GM19240 (cell line): ENCODE data around the gene TENT4A.
A peak's percentile ranks its signal among the peaks of the same experiment; 100 is the strongest.

Experiments used
- DNase-seq: peaks from one replicate; pipeline ENCODE4 v3.0.0; 2011; ENCODE audit warnings: low spot score; ENCODE audit not compliant: insufficient read length

Gene TENT4A

DNA sequence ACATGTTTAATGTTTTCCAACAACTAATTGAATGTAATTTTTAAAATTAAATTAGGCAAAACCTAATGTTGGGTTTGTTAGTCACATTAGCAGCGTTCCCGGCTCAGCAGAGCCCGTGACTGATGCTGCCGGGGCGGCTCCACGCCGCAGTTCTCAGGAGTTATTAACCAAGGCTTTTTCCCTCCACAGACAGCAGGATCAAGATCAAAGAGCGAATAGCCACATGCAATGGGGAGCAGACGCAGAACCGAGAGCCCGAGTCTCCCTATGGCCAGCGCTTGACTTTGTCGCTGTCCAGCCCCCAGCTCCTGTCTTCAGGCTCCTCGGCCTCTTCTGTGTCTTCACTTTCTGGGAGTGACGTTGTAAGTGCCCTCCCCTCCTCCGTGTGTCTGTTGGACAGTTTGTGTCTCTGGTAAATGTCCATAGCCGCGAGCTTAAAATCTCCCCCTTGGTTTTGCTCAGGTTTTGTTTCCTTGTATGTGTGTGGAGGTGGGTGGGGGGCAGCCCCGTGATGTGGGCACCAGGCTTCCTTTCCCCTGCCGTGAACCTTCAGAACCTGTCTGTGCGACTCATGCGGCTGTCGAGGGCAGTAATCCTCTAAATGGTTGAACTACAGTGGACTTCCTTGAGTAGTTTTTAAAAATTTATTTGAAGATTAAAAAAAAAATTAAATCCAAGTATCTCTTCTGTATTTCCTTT lies 37.1 kb downstream of the TENT4A start:
- DNase-seq, result no peak

DNA sequence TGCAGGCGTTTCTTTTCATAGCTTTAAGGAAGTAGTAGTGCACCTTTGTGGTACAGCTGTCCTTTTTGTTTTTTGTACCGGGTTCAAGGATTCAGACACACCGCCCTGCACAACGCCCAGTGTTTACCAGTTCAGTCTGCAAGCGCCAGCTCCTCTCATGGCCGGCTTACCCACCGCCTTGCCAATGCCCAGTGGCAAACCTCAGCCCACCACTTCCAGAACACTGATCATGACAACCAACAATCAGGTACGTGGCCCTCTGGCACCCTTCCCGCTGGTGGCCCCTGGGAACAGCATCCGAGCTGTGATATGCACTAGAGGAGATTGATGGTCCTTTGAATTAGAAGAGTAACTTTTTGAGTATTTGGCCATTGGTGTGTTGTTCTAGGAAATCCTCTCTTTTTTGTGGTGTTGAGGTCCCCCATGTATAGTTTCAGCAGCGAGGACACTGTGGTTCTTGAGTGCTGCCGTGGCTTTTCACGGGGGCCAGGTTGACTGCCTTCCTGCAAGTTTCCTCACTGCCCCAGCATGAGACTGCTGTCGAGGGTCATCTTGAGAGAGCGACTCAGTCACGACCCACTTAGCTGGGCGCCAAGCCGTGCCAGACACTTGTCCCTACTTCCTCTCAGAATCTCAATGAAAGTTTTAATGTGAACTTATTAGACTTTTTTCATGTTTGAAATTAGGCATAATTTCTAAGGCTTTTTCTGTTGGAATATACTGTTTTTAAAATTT lies 37.9 kb downstream of the TENT4A start:
- DNase-seq, result no peak

DNA sequence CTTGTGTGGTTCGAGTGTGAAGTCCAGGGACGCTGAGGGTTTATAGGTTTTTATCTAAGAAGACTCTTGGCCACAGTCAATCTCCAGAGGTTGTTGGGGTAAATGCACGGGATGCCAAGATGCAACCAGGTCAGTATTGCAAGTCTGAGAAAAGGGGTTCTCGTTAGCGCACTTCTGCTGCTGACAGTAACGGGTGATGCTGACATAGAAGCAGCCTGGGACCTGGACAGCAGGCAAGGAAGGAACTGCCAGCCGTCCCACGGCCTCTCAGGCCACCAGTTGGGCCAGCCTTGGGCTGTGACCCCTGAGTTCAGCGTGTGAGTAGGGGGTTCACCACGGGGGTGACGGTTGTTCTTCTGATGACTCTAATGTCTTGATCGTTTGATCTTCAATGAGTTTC lies 39.0 kb downstream of the TENT4A start:
- DNase-seq, result no peak

DNA sequence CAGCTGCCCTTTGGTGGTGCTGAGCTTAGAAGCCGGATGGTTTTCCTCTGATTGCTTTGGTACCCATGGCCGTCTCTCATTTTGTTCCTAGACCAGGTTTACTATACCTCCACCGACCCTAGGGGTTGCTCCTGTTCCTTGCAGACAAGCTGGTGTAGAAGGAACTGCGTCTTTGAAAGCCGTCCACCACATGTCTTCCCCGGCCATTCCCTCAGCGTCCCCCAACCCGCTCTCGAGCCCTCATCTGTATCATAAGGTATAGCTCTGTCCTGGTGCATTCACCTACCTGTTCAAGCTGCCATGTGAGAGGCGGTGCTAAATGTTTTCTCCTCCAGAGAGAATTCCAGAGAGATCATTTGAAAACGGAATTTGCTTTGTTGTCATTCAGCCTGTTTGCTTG lies 39.5 kb downstream of the TENT4A start:
- DNase-seq, result no peak

DNA sequence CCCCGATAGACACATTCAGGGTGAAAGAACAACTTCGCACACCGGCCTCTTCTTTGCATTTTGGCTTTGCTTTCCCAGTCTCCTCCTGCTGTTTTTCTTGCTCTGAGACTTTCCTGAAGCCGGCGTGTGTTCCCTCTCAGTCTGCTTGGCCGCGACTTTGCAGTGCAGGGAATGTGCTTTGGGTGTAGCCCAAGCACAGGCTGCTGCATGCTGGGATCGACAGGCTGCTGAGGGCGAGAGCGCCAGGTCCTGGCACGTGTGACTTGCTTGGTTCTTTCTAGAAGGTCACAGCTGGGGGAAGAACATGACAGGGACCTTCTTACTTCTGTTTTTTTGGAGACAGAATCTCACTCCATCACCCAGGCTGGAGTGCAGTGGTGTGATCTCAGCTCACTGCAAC lies 40.6 kb downstream of the TENT4A start:
- no peak for DNase-seq

DNA sequence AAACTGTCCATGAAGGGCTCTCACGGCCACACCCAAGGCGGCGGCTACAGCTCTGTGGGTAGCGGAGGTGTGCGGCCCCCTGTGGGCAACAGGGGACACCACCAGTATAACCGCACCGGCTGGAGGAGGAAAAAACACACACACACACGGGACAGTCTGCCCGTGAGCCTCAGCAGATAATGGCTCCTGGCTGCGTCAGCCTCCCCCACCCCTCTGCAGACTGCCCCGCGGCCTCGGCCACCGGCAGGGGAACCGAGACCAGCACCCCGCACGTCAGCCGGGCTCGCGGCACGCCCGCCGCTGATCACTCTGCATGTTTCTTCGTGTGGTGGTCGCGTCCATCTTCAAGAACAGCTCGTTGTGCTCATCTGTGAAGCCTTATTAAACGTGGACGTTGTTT lies 41.5 kb downstream of the TENT4A start:
- DNase-seq, result no peak

DNA sequence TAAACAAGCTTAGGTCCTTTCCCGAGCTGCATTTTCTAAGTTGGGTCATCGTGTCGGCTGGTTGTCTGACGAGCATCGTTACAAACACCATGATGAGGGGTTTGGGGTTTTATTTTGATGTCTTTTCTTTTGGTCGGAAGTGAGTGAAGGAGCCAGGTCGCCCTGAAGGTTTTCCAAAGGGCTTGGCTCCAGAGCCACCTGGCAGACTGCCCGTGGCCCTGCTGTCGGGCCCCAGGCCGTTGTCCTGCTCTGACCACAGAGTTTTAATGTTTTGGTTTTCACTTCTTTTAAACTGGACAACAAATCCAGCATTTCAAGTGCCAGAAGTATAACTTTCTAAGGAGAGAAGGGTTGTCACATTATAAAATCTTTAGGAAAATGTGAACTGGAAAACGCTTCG lies 42.3 kb downstream of the TENT4A start:
- DNase-seq, result no peak

DNA sequence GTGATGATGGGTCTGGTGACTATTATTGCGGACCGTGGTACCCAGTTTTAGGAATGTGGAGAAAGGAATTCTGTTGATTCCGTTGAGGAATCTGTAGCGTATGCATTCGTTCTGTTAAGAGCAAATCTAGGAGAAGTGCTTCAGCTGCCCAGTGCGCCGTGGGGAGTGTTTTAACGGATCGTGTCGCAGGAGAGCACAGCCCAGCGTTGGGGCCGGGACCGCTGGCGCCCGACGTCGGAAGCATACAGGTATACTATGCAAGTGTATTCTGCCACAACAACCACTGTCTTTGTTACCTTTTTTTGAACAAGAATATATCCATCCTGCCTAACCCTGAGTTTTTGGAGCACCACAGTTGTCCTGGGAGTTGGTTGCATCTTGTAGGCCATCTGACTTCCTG lies 42.7 kb downstream of the TENT4A start:
- DNase-seq, result no peak

DNA sequence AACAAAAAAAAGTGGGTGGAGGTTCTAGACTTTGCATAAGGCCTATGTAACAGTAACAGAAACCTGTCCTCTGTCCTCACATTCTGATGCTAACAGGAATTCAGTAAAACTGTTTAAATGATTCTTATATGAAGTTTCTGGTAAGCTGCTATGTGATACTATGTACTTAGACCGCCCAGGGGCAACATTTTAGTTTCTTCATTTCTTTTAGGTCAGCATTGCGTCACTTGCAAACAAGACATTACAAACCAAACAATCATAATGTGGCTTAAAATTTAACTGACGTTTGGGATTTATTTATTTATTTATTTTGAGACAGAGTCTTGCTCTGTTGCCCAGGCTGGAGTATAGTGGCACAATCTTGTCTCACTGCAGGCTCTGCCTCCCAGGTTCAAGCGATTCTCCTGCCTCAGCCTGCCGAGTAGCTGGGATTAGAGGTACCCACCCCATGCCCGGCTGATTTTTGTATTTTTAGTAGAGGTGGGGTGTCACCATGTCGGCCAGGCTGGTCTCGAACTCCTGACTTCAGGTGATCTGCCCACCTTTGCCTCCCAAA lies 44.3 kb downstream of the TENT4A start:
- no peak for DNase-seq

DNA sequence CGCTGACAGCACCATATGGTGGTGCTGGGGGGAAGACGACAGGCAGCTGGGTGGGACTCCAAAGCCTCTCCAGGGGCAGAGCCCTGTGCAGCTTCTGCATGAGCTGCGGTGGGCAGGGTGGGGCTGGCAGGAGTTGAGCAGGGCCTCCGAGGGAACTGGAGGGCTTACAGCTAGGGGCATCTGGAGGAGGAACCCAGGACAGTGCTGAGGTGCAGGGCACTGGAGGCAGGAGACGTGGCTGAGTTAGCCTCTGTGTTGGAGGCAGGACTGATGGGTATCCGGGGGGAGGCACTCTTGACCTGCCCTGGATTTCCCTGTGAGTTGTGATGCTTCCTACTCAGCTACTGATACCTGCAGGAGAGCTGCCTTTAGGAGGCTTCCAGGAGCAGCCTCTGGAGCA lies 45.0 kb downstream of the TENT4A start:
- DNase-seq, result no peak

DNA sequence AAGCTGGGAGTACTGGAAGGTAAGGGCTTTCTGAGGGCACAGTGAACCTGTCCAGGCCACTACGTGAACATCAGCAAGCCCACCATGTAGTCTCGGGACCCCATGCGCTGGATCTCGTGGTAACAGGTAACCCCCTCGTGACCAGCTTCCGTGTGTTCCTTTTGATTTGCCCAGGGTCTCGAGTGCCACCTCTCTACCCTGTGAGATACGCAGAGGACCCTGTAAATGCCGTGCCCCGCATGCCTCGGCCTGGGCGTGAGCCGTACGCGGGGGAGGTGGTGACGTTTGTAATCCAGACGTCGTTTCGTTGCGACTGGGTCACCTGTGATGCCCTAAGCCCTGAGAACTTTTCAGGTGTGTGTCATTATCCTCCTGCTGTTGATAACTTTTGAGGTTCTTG lies 45.5 kb downstream of the TENT4A start:
- no peak for DNase-seq

DNA sequence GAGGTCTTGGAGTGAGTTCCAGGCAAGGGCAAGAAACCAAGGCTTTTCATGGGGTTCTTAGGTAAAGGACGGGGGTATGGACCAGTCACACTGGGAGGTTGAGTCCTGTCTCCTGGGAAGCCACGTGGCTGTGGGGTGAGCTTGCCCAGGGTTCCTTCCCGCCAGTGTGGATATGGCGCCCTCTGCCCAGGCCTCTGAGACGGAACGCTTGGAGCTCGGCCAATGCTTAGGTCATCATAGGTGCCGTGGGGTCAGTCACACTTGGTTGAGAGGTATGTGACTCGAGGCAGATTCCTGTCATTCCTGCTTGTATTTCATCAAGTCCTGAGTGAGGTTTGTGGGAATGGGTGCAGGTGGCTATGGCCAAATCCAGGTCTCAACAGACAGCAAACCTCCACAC lies 46.2 kb downstream of the TENT4A start:
- DNase-seq, result no peak

DNA sequence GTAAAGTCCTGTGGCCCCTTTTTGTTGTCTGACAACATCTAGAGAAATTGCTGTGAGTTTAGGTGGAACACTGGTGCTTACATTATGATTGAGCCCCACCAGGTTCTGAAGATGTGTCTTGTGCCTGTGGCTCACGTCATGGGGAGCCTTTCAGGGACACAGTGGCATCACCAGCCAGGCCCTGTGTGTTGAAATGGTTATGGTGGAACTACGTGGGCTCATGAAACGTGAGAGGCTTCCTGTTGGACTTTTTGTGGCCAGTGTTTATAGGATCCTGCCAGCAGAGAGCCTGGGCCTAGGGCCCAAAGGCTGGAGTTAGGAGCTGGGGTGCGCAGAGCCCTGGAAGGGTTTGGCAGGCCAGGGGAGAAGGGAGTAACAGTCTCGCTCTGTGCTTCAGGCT lies 46.8 kb downstream of the TENT4A start:
- DNase-seq, result no peak

DNA sequence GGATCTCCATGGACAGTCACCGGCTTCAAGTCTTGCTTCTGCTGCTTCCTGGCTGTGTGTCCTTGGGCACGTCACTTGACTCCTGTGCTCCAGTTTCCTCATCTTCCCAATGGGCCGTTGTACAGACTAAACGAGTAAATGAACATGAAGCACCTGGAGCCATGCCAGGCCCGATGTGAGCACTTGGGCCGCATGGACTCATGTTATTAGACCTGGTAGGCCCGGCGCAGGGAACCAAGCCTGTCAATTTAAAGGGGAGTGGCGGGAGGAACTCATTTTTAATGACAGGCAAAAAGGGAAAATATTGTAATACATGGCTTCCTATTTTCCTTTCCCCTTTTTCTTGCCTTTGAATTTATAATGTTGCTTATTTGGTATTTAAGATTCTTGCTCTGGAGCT lies 47.5 kb downstream of the TENT4A start:
- DNase-seq, result no peak

DNA sequence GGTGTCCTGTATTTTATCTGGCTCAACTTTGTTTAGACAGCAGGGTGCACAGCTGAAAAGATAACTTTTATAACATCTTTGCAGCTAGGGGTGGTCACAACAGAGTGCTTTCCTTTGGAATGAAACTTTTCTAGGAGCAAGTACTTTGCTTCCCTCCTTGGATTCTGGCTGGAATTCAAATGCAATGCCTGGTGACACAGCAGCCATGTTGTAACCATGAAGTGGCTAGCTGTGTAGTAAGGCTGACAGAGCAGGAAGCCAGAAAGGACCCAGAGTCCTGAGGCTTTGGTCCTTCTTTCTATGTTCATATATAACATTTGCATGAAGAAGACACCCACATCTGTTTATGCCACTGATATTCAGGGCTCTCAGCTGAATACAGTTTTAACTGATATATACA lies 48.1 kb downstream of the TENT4A start:
- DNase-seq, result no peak

DNA sequence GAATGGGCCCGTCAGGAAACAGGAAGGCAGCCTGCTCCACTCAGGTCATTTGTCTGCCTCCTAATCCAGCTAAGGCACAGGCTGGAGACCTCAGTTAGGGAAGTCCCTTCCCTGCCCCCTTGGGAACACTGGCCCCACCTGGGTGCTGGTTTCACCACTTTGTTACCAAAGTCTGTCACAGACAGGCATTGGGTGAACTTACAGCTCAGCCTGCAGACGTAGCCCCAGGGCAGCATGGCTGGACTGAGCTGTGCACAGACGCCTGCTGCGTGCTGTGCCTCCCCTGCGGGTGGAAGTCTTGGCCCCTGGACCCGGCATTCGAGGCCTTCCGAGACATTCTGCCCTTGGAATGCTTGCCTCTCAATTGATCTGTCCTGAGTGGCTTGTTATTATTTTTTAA lies 48.9 kb downstream of the TENT4A start:
- DNase-seq, result no peak

DNA sequence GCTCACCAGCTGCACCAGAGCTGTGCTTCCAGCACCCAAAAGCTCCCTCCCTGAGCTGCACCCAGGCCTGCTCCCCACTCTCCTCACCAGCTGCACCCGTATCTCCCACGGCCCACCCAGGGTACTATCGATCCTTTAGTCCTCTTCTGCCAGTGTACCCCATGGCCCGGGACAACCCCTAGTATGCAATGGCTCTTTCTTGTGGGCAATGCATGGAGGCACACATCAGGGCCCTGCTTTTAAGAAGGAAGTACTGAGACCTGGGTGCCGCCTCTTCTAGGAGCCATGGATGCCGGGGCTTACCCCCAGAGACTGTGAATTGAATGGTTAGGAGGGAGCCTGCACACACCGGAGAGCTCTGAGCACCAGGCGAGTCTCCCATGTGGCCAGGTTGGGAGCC lies 49.5 kb downstream of the TENT4A start:
- DNase-seq, result no peak

DNA sequence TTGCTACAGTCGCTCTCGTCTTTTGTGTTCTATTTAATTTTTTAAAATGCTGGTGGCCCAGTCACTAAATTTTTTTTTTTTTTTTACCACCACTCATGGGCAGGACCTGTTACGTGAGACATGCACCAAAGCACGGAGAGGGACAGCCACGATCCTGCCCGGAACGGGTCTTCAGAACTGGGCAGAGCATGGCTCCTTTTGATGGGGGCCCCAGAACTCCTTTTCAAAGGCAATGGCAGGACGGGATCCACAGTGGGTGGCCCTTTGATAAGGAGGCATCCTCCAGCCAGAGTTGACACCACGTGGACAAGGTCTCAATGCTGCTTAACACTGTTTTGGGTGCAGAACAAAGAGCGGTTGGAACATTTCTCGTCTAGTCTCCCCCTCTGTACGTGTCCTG lies 50.0 kb downstream of the TENT4A start:
- no peak for DNase-seq

DNA sequence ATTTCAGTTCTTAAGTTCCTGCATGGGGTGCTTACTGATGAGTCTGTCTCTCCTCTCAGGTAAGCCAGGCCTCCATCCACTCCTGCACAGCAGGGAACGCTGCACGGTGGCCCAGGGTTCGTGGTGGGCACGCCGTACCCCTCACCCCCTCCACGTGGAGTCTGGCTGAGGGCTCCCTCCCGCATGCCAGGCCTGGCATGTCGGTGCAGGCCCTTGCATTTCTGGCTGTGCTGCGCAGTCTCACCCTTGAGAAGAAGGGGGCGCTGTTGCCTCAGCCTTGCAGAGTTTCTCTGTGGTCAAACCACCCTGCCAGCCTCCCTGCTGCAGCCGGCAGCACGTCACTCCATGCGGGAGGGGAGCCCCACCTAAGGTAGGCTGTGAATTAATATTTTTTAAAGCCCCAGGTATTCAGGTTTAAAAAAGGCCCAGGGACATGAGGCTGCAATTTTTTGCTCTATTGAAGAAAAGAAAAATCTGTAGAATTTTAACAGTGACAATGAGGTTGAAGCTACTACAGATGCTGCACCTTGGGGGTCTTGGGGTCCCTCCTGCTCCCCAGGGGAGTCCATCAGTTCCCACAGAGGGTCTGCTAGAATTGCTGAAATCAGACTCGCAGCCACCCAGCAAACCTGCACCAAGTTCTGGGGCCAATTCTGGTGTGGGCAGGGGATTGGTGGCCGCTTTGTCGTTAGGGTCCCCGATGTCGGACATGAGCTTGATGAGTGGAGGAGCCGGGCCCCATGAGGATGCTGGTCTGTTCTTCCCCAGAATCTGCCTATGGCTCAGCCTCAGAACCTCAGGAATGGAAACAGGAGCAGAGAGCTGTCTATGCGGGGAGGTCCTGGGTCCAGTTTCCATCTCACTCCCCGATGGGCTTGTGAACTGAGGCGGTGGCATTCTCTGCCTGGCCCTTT lies 52.6 kb downstream of the TENT4A start:
- peak; percentile 67 for DNase-seq

DNA sequence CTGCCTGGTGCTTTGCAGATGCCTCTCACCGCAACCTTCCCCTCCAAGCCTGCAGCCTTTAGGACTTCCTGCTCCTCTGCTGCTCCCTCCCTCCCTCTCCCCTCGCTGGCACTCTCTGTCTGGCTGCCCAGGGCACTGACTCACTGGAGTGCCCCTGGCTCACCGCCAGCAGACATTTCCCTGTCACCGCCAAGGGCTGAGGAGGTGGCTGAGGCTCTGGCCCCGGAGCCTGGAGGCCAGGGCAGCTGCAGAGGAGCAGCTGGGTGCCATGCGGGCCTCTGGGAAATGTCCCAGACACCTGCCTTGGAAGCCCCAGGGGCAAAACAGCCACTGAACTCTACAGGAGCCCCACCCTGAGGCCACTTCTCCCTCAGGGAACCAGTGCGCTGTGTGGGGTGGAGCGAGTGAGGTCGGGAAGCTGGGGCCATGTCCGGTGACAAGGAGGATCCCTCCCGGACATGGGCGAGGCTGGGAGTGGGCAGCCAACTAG lies 53.4 kb downstream of the TENT4A start:
- no peak for DNase-seq

DNA sequence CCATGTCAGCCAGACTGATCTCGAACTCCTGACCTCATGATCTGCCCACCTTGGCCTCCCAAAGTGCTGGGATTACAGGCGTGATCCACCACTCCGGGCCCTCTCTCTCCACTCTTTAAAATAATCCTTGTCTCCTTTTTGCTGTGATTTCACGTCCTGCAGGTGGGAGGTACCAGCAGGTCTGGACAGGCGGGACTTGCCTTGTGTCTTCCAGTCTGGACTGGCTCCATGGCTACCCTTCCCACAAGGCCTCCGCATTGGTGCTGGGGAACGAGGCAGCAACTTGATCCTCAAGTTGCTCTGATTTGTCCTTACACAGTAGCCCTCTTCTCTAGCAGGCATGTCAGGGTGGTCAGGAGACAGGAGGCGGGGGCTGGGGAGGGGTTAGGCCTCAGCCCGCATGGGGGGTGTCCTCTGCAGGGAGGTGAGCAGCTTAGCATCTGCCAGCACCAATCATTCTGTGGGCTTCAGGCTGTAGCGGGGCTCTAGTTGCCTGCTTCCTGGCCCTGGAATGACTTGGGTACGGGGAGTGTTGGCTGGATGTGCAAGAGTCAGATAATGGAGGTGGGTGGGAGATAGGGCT lies 54.3 kb downstream of the TENT4A start:
- DNase-seq, result no peak
